Suprapubic skin (tissue), 3 donors: ENCODE results near the gene SDSL.

Source experiments
- POLR2A ChIP-seq, 2 donors: fragments of 450-650 bp; IDR thresholded peaks; one replicate each; pipeline ENCODE4 v1.6.1; 2017; ENCODE audit warnings: antibody characterized with exemption in 2 of 2, mild to moderate bottlenecking in 2 of 2, moderate library complexity in 2 of 2
- TF ChIP-seq, protein P1 (sequence below), 2 donors: fragments of 200-600 bp in 1 of 2; fragments of 450-650 bp in 1 of 2; sonication (generic) in 1 of 2; IDR thresholded peaks; one replicate each; pipeline ENCODE4 v1.5.1; 2016 to 2019; ENCODE audit warnings: antibody characterized with exemption in 2 of 2, mild to moderate bottlenecking in 1 of 2, moderate library complexity in 1 of 2

DNA sequence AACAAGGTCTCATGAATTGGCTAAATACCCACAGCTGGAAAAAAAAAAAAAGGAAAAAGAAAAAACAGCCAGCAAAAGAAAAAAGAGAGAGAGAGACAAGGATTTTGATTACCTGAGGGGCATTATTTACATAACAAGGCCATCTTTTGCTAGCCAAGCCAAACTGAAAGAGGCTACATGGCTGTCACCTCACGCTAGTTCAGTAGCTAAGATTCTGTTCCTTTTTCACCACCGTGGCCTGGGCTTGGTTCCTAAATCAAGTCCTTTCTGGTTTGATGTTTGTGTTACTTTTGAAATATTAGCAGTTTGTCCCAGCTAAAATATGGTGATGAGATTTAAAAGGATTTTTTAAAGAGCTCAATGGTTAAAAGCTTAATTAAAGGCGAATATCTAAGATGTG lies 16.5 kb upstream of the SDSL start:
- TF ChIP-seq, protein P1, sequence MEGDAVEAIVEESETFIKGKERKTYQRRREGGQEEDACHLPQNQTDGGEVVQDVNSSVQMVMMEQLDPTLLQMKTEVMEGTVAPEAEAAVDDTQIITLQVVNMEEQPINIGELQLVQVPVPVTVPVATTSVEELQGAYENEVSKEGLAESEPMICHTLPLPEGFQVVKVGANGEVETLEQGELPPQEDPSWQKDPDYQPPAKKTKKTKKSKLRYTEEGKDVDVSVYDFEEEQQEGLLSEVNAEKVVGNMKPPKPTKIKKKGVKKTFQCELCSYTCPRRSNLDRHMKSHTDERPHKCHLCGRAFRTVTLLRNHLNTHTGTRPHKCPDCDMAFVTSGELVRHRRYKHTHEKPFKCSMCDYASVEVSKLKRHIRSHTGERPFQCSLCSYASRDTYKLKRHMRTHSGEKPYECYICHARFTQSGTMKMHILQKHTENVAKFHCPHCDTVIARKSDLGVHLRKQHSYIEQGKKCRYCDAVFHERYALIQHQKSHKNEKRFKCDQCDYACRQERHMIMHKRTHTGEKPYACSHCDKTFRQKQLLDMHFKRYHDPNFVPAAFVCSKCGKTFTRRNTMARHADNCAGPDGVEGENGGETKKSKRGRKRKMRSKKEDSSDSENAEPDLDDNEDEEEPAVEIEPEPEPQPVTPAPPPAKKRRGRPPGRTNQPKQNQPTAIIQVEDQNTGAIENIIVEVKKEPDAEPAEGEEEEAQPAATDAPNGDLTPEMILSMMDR (IDR thresholded peaks at IDR 0.05): no peak
- no peak for TF ChIP-seq POLR2A (IDR thresholded peaks at IDR 0.05)
